ENCODE data around the gene ZNF468.
"Not testable (repeated sequence)": the region's sequence is repeated elsewhere in the genome, so short reads cannot be mapped to it uniquely, and the experiment has no call there.

Gene ZNF468

GRCh38 chr19:52857378-52858191 lies at the start of gene ZNF468:
Gene ZNF468 (minus strand): TSS chr19:52857619. CDS start chr19:52854272, 3,347 bp downstream.
- H3K27me3 ChIP-seq (ENCODE audit: insufficient read depth, low read length); H3K27ac ChIP-seq (ENCODE audit: low read length); H3K9me3 ChIP-seq (ENCODE audit: insufficient read depth, low read depth, low read length); H3K4me1 ChIP-seq (ENCODE audit: insufficient read depth, low read length): not testable (repeated sequence)
- Histone ChIP-seq H3K4me3 (ENCODE audit: low read length) (peak within 1 kb of the TSS; percentile 91), H3K36me3 (ENCODE audit: insufficient read depth, low read depth, low read length) (peaks cover 16% of the 10 kb centered on the region), H3K9ac (ENCODE audit: low read depth, low read length) (peak within 1 kb of the TSS; percentile 76; the same call in 1 of the 2 replicates)

GRCh38 chr19:52904052-52904780 lies 46.8 kb upstream of the ZNF468 start:
- H3K9ac ChIP-seq (ENCODE audit: low read depth, low read length); H3K4me1 ChIP-seq (ENCODE audit: insufficient read depth, low read length); H3K4me3 ChIP-seq (ENCODE audit: low read length); H3K27ac ChIP-seq (ENCODE audit: low read length); H3K9me3 ChIP-seq (ENCODE audit: insufficient read depth, low read depth, low read length); H3K27me3 ChIP-seq (ENCODE audit: insufficient read depth, low read length): not testable (repeated sequence)
- peaks cover 26% of the 10 kb centered on the region for H3K36me3 ChIP-seq (ENCODE audit: insufficient read depth, low read depth, low read length)

GRCh38 chr19:52901842-52902241 lies 44.4 kb upstream of the ZNF468 start:
- peaks cover 8% of the 10 kb centered on the region; the same call in 1 of the 2 replicates for H3K4me1 ChIP-seq (ENCODE audit: insufficient read depth, low read length)

GRCh38 chr19:52898596-52898995 lies 41.2 kb upstream of the ZNF468 start:
- H3K36me3 ChIP-seq (ENCODE audit: insufficient read depth, low read depth, low read length): peaks cover 16% of the 10 kb centered on the region
- H3K27me3 ChIP-seq (ENCODE audit: insufficient read depth, low read length); H3K9me3 ChIP-seq (ENCODE audit: insufficient read depth, low read depth, low read length); H3K4me1 ChIP-seq (ENCODE audit: insufficient read depth, low read length); H3K27ac ChIP-seq (ENCODE audit: low read length): not testable (repeated sequence)
- H3K9ac ChIP-seq (ENCODE audit: low read depth, low read length): peak overlapping the region; percentile 79; the same call in 1 of the 2 replicates
- H3K4me3 ChIP-seq (ENCODE audit: low read length): peak overlapping the region; percentile 100; the same call in 1 of the 2 replicates

More at GRCh38 chr19:52901842-52902241, 44.4 kb upstream of the ZNF468 start:
- peaks cover 12% of the 10 kb centered on the region for H3K36me3 ChIP-seq (ENCODE audit: insufficient read depth, low read depth, low read length)
- H3K27ac ChIP-seq (ENCODE audit: low read length): no peak overlapping the region
- H3K9me3 ChIP-seq (ENCODE audit: insufficient read depth, low read depth, low read length): no peaks in the 10 kb centered on the region
- H3K4me3 ChIP-seq (ENCODE audit: low read length): no peak overlapping the region
- no peaks in the 10 kb centered on the region for H3K27me3 ChIP-seq (ENCODE audit: insufficient read depth, low read length)
- no peak overlapping the region for H3K9ac ChIP-seq (ENCODE audit: low read depth, low read length)

GRCh38 chr19:52898101-52898500 lies 40.7 kb upstream of the ZNF468 start:
- Histone ChIP-seq H3K9me3 (ENCODE audit: insufficient read depth, low read depth, low read length) (no peaks in the 10 kb centered on the region), H3K27me3 (ENCODE audit: insufficient read depth, low read length) (no peaks in the 10 kb centered on the region), H3K36me3 (ENCODE audit: insufficient read depth, low read depth, low read length) (peaks cover 20% of the 10 kb centered on the region), H3K27ac (ENCODE audit: low read length) (no peak overlapping the region), H3K4me3 (ENCODE audit: low read length) (peak overlapping the region; percentile 100), H3K9ac (ENCODE audit: low read depth, low read length) (peak overlapping the region; percentile 79; the same call in 1 of the 2 replicates), H3K4me1 (ENCODE audit: insufficient read depth, low read length) (peaks cover 8% of the 10 kb centered on the region; the same call in 1 of the 2 replicates)

- Histone ChIP-seq H3K4me1 (ENCODE audit: insufficient read depth, low read length) (peaks cover 8% of the 10 kb centered on the region; the same call in 1 of the 2 replicates), H3K27ac (ENCODE audit: low read length) (peak within 1 kb of the TSS; percentile 98), H3K4me3 (ENCODE audit: low read length) (peak within 1 kb of the TSS; percentile 100), H3K9me3 (ENCODE audit: insufficient read depth, low read depth, low read length) (no peaks in the 10 kb centered on the region), H3K36me3 (ENCODE audit: insufficient read depth, low read depth, low read length) (peaks cover 20% of the 10 kb centered on the region), H3K9ac (ENCODE audit: low read depth, low read length) (peak within 1 kb of the TSS; percentile 99), H3K27me3 (ENCODE audit: insufficient read depth, low read length) (no peaks in the 10 kb centered on the region)
These were observed 39.9 kb upstream of the ZNF468 start, which contains the start of gene ZNF320 for GRCh38 chr19:52897138-52897935. Gene ZNF320 (minus strand): TSS chr19:52897635. CDS start chr19:52890255, 7,380 bp downstream.

- Histone ChIP-seq H3K27ac (ENCODE audit: low read length) (peak overlapping the region; percentile 98), H3K4me1 (ENCODE audit: insufficient read depth, low read length) (peaks cover 8% of the 10 kb centered on the region; the same call in 1 of the 2 replicates), H3K4me3 (ENCODE audit: low read length) (peak overlapping the region; percentile 100), H3K9ac (ENCODE audit: low read depth, low read length) (peak overlapping the region; percentile 99), H3K36me3 (ENCODE audit: insufficient read depth, low read depth, low read length) (peaks cover 26% of the 10 kb centered on the region), H3K27me3 (ENCODE audit: insufficient read depth, low read length) (no peaks in the 10 kb centered on the region), H3K9me3 (ENCODE audit: insufficient read depth, low read depth, low read length) (no peaks in the 10 kb centered on the region)
These were observed 39.2 kb upstream of the ZNF468 start for GRCh38 chr19:52896431-52897137.

GRCh38 chr19:52891336-52891735 lies 33.9 kb upstream of the ZNF468 start:
- peaks cover 74% of the 10 kb centered on the region for H3K36me3 ChIP-seq (ENCODE audit: insufficient read depth, low read depth, low read length)
- no peaks in the 10 kb centered on the region for H3K4me1 ChIP-seq (ENCODE audit: insufficient read depth, low read length)
- H3K27ac ChIP-seq (ENCODE audit: low read length): no peak overlapping the region
- no peaks in the 10 kb centered on the region for H3K27me3 ChIP-seq (ENCODE audit: insufficient read depth, low read length)
- no peak overlapping the region for H3K9ac ChIP-seq (ENCODE audit: low read depth, low read length)
- H3K9me3 ChIP-seq (ENCODE audit: insufficient read depth, low read depth, low read length): no peaks in the 10 kb centered on the region
- no peak overlapping the region for H3K4me3 ChIP-seq (ENCODE audit: low read length)

GRCh38 chr19:52889931-52890330 lies 32.5 kb upstream of the ZNF468 start:
- Histone ChIP-seq H3K9me3 (ENCODE audit: insufficient read depth, low read depth, low read length) (no peaks in the 10 kb centered on the region), H3K9ac (ENCODE audit: low read depth, low read length) (no peak overlapping the region), H3K27me3 (ENCODE audit: insufficient read depth, low read length) (no peaks in the 10 kb centered on the region), H3K27ac (ENCODE audit: low read length) (no peak overlapping the region), H3K4me3 (ENCODE audit: low read length) (no peak overlapping the region), H3K4me1 (ENCODE audit: insufficient read depth, low read length) (no peaks in the 10 kb centered on the region), H3K36me3 (ENCODE audit: insufficient read depth, low read depth, low read length) (peaks cover 81% of the 10 kb centered on the region)

- H3K27ac ChIP-seq (ENCODE audit: low read length): no peak overlapping the region
- peaks cover 81% of the 10 kb centered on the region for H3K36me3 ChIP-seq (ENCODE audit: insufficient read depth, low read depth, low read length)
These were observed 31.7 kb upstream of the ZNF468 start for GRCh38 chr19:52889076-52889475.

More at GRCh38 chr19:52889076-52889475, 31.7 kb upstream of the ZNF468 start:
- Histone ChIP-seq H3K4me3 (ENCODE audit: low read length) (no peak overlapping the region), H3K9me3 (ENCODE audit: insufficient read depth, low read depth, low read length) (no peaks in the 10 kb centered on the region), H3K4me1 (ENCODE audit: insufficient read depth, low read length) (no peaks in the 10 kb centered on the region), H3K27me3 (ENCODE audit: insufficient read depth, low read length) (no peaks in the 10 kb centered on the region), H3K9ac (ENCODE audit: low read depth, low read length) (no peak overlapping the region)
